ENCODE measurements around the gene PEA15. TPM values are rescaled to one million over a fixed set of nuclear protein-coding genes. Genes with fewer than 3 reads are reported as not detected.

Gene PEA15
- total RNA-seq, 1 donor from 2014 or later: 206 TPM

Other genes with a start within 250 kb of the PEA15 start
- 2.5 and 3.2 TPM in 2 replicates for gene PIGM, start 173.4 kb upstream of the PEA15 start, total RNA-seq
- gene KCNJ10, start 135.2 kb upstream of the PEA15 start, total RNA-seq: not detected in 2 replicates
- not detected in 2 replicates for gene KCNJ9, start 123.8 kb upstream of the PEA15 start, total RNA-seq
- 16.4 and 18.4 TPM in 2 replicates for gene IGSF8, start 106.8 kb upstream of the PEA15 start, total RNA-seq
- gene ATP1A2, start 89.6 kb upstream of the PEA15 start, total RNA-seq: not detected in 2 replicates
- not detected in 2 replicates for gene ATP1A4, start 53.8 kb upstream of the PEA15 start, total RNA-seq
- gene CASQ1, start 14.8 kb upstream of the PEA15 start, total RNA-seq: not detected in 2 replicates
- 59.4 and 84.9 TPM in 2 replicates for gene DCAF8, start 57.2 kb downstream of the PEA15 start, total RNA-seq
- gene PEX19, start 79.7 kb downstream of the PEA15 start, total RNA-seq: 21.3 and 31.4 TPM in 2 replicates
- gene COPA, start 137.9 kb downstream of the PEA15 start, total RNA-seq: 178 and 193 TPM in 2 replicates
- gene NCSTN, start 138.0 kb downstream of the PEA15 start, total RNA-seq: 141 and 156 TPM in 2 replicates
- gene NHLH1, start 161.7 kb downstream of the PEA15 start, total RNA-seq: 0.05 TPM in 1 of 2 replicates, not detected in the other
- gene VANGL2, start 195.2 kb downstream of the PEA15 start, total RNA-seq: 0.41 and 1.1 TPM in 2 replicates